Ascending aorta (tissue), 2 donors: ENCODE data around the gene SOCS1. TPM values are rescaled to one million over a fixed set of nuclear protein-coding genes. Genes with fewer than 3 reads are reported as not detected.

Experiments
- DNase-seq, 2 donors: peaks; one replicate each; pipeline ENCODE4 v3.0.0-alpha.2; 2019; ENCODE audit warnings: low spot score in 2 of 2
- H3K27ac ChIP-seq, 2 donors: fragments of 200-600 bp; sonication (generic); one replicate each; pipeline ENCODE4 v1.5.1; 2016 to 2017; ENCODE audit warnings: mild to moderate bottlenecking in 1 of 2
- H3K27me3 ChIP-seq: fragments of 200-600 bp; sonication (generic); one replicate; pipeline ENCODE4 v1.5.1; 2017
- H3K36me3 ChIP-seq, 2 donors: fragments of 200-600 bp; sonication (generic); one replicate each; pipeline ENCODE4 v1.5.1; 2016
- H3K4me1 ChIP-seq, 2 donors: fragments of 200-600 bp; sonication (generic); one replicate each; pipeline ENCODE4 v1.5.1; 2016 to 2017; ENCODE audit warnings: mild to moderate bottlenecking in 1 of 2
- H3K4me3 ChIP-seq, 2 donors: fragments of 200-600 bp; sonication (generic); one replicate each; pipeline ENCODE4 v1.5.1; 2016 to 2017; ENCODE audit warnings: mild to moderate bottlenecking in 1 of 2
- H3K9me3 ChIP-seq, 2 donors: fragments of 200-600 bp; sonication (generic); one replicate each; pipeline ENCODE4 v1.5.1; 2016
- CTCF ChIP-seq, 3 experiments: fragments of 200-600 bp in 2 of 3; fragments of 450-650 bp in 1 of 3; sonication (generic) in 2 of 3; IDR thresholded peaks; one replicate each; pipeline ENCODE4 v1.5.1; 2016 to 2019; ENCODE audit warnings: antibody characterized with exemption in 3 of 3, mild to moderate bottlenecking in 1 of 3, moderate library complexity in 1 of 3
- intact Hi-C: fragments of 100-400 bp; cut with DNase I; formaldehyde crosslinking; loops from one replicate; pipeline ENCODE4 v1.15.1; 2023
- total RNA-seq: library from RNA; depleted of rRNA; stranded (reverse); fragments of >200 nt; gene quantifications from one replicate; pipeline ENCODE4 v1.1.0, GENCODE V29; 2016

Gene SOCS1
- total RNA-seq, 1 donor from 2014 or later: 1.8 TPM

- Histone ChIP-seq H3K9me3 (peaks cover 0 to 20% of the 10 kb centered on the region in 2 donors), H3K36me3 (no peaks in the 10 kb centered on the region), H3K4me1 (no peaks in the 10 kb centered on the region), H3K27ac (no peak overlapping the region), H3K4me3 (no peak overlapping the region), H3K27me3 (no peaks in the 10 kb centered on the region)
- intact Hi-C loops: no loop called here
- no peak for DNase-seq
- no peak for TF ChIP-seq CTCF (IDR thresholded peaks at IDR 0.05)
These were observed 40.0 kb downstream of the SOCS1 start for GRCh38 chr16:11215935-11216556.

- Histone ChIP-seq H3K4me1 (no peaks in the 10 kb centered on the region), H3K27ac (no peak overlapping the region), H3K9me3 (peaks cover 0 to 19% of the 10 kb centered on the region in 2 donors), H3K36me3 (no peaks in the 10 kb centered on the region), H3K4me3 (no peak overlapping the region), H3K27me3 (no peaks in the 10 kb centered on the region)
- intact Hi-C loops: no loop called here
- DNase-seq: no peak
- TF ChIP-seq CTCF (IDR thresholded peaks at IDR 0.05): no peak
These were observed 42.2 kb downstream of the SOCS1 start for GRCh38 chr16:11213799-11214198.

- no peaks in the 10 kb centered on the region for H3K4me1 ChIP-seq
- no peak overlapping the region for H3K27ac ChIP-seq
- no peak overlapping the region for H3K4me3 ChIP-seq
- H3K36me3 ChIP-seq: no peaks in the 10 kb centered on the region
- H3K27me3 ChIP-seq: no peaks in the 10 kb centered on the region
- TF ChIP-seq CTCF (IDR thresholded peaks at IDR 0.05): no peak
- H3K9me3 ChIP-seq: peaks cover 0 to 15% of the 10 kb centered on the region in 2 donors
- no peak for DNase-seq
- intact Hi-C loops: no loop called here
These were observed 42.6 kb downstream of the SOCS1 start for GRCh38 chr16:11213373-11213772.

GRCh38 chr16:11212798-11213196, 43.2 kb downstream of the SOCS1 start:
- Histone ChIP-seq H3K9me3 (peaks cover 0 to 9% of the 10 kb centered on the region in 2 donors), H3K36me3 (no peaks in the 10 kb centered on the region), H3K27ac (no peak overlapping the region), H3K4me3 (no peak overlapping the region), H3K4me1 (no peaks in the 10 kb centered on the region), H3K27me3 (no peaks in the 10 kb centered on the region)
- TF ChIP-seq CTCF (IDR thresholded peaks at IDR 0.05): no peak
- no peak for DNase-seq
- intact Hi-C loops: no loop called here

GRCh38 chr16:11211977-11212797, 43.8 kb downstream of the SOCS1 start:
- Histone ChIP-seq H3K9me3 (peaks cover 0 to 7% of the 10 kb centered on the region in 2 donors), H3K36me3 (no peaks in the 10 kb centered on the region), H3K27ac (no peak overlapping the region), H3K4me3 (no peak overlapping the region), H3K27me3 (no peaks in the 10 kb centered on the region), H3K4me1 (no peaks in the 10 kb centered on the region)
- no peak for TF ChIP-seq CTCF (IDR thresholded peaks at IDR 0.05)
- intact Hi-C loops: no loop called here
- DNase-seq: no peak
